GM19240 (cell line): ENCODE results near the gene ZSCAN10.
"Not testable (repeated sequence)": the region's sequence is repeated elsewhere in the genome, so short reads cannot be mapped to it uniquely, and the experiment has no call there.

Experiments
- DNase-seq: peaks from one replicate; pipeline ENCODE4 v3.0.0; 2011; ENCODE audit warnings: low spot score; ENCODE audit not compliant: insufficient read length

ZSCAN10 gene

GRCh38 chr16:3098459-3099394 is at the start of gene ZSCAN10:
Gene ZSCAN10 (minus strand): TSS chr16:3099294. CDS start chr16:3092937, 6,357 bp downstream.
- no peak for DNase-seq

DNA sequence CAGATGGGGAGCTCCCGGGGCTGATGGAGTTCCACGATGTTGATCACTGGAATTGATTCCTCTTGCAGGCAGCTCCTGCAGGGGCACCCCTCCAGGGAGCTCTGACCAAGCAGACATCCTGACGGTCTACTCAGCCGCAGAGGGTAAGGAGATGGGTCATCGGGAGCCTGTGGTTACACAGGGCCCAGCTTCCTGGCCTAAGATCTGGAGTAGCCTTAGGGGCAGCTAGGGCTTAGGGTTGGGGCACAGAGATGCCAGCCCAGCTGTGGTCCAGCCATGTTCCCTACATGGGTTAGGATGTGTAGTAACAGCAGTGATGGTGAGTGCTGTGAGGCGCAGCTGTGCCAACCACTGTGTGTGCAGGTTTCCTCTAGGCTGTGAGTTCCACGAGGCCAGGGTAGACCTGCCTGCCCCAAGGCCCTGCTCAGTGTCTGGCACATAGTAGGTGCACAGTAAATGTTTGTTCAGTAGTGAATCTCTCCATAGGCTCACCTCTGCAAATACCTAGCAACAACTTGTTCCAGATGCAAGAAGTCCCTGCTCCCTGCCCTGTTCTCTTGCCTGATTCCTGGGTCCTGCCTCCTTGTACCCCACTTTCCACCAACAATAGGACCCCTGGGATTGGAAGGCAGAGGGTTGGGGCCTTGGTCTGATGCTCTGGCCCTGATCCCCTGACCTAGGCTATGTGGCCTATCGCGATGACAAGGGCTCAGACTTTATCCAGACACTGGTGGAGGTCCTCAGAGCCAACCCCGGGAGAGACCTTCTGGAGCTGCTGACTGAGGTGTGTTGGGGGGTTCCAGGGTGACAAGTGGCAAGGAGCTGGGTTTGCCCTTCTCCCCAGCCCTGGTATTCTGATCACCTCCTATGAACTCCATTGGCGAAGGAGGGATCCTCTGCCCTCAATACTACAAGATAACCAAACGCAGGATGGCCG is 49.4 kb upstream of the ZSCAN10 start:
- no peak for DNase-seq

DNA sequence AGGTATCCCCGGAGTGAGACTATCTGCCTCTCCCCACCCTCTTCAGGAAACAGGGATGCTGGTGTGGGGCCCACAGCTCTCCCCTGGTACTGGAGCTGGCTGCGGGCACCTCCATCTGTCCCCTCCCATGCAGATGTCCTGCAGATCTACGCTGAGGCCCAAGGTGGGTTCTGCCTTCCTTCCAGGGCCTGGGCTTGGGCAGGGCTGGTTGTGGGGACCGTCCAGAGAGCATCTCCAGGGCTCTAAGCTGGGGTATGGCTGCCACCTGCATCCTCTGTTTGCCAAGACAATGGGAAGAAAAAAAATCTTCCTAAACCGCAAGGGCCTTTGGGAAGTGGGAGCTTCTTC is 48.6 kb upstream of the ZSCAN10 start:
- DNase-seq = no peak

- no peak for DNase-seq
These were observed 48.1 kb upstream of the ZSCAN10 start for GRCh38 chr16:3147046-3147756.

- no peak for DNase-seq
These were observed 46.6 kb upstream of the ZSCAN10 start for GRCh38 chr16:3145660-3146059.

DNA sequence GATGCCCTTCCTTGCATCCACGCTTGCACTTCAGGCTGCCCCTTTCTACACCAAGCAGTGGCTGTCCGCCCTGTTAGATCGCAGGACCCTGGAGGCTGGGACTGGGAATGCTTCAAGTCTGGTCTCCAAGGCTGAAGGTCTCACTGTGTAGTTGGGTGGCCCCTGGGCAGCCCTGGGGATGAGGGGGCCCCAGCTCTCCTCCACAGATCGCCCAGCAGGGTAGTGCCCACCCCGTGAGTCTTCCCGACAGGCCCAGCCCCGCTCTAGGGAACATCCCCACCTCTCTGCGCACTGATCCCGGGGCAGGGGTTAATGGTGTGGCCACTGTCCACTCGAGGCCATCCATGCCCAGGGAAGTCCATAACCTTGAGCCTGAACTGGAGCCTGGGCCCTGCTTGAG is 46.1 kb upstream of the ZSCAN10 start:
- DNase-seq = no peak

DNA sequence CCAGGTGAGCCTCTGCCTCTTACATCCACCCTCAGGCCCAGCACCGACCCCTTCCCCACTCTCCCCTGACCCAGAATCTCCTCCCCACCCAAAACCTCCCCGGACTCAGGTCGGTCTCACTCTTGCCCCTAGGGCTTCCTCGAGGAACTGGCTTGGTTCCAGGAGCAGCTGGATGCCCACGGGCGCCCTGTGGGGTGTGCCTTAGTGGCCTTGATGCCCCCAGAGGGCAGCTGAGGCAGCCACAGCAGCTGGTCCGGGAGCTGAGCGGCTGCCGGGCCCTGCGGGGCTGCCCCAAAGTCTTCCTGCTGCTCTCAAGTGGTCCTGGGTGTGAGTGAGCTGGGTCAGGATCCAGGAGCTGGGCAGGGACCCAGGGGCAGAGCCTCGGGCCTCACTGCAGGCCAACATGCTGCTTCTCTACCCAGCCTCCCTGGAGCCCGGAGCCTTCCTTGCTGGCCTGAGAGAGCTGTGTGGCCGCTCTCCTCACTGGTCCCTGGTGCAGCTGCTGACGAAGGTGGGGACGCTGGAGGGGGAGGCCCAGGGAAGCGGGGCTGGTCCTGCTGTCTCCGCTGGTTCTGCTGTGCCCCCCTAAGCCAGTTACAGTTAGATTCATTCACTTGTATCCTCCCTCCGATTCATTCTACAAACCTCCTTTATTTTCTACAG is 45.4 kb upstream of the ZSCAN10 start:
- no peak for DNase-seq

GRCh38 chr16:3143598-3144320 is 44.7 kb upstream of the ZSCAN10 start:
- no peak for DNase-seq

GRCh38 chr16:3143189-3143588 is 44.1 kb upstream of the ZSCAN10 start:
- DNase-seq = no peak

DNA sequence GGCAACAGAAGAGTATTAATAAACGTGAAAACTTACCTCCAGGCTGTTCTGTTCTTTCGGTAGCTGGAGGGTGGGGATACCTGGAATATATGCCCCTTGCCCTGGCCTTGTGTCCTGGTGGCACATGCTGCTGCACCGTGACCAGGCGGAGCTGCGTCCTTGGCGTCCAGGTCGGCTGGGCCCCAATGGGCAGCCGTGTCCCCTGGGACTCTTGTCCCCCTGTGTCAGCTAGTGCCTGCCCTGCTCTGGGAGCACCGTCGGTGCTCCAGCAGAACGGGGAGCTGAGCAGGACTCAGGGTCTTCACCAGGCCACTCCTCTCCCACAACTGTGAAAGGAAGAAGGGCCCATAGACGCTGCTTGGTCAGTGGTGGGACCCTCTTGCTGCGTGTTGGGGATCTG is 43.7 kb upstream of the ZSCAN10 start:
- no peak for DNase-seq

DNA sequence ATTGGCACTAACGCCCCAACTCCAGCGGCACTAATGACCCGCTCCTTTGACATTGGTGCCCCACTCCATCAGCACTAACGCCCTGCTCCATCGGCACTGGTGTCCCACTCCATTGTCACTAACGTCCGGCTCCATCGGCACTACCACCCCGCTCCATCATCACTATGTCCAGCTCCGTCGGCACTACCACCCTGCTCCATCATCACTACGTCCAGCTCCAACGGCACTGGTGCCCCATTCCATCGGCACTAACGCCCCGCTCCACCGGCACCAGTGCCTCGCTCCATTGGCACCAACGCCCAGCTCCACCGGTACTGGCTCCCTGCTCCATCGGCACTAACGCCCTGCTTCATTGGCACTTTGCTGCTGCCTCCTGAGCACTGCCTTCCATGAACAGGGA is 43.2 kb upstream of the ZSCAN10 start:
- DNase-seq = no peak

- no peak for DNase-seq
These were observed 42.8 kb upstream of the ZSCAN10 start for GRCh38 chr16:3141781-3142311.

GRCh38 chr16:3140603-3141427 is 41.7 kb upstream of the ZSCAN10 start:
- no peak for DNase-seq

GRCh38 chr16:3139561-3139960 is 40.5 kb upstream of the ZSCAN10 start:
- DNase-seq = not testable (repeated sequence)

- no peak for DNase-seq
These were observed 39.8 kb upstream of the ZSCAN10 start for GRCh38 chr16:3138823-3139426.

- DNase-seq = no peak
These were observed 39.2 kb upstream of the ZSCAN10 start for GRCh38 chr16:3138342-3138741.

GRCh38 chr16:3137267-3137666 is 38.2 kb upstream of the ZSCAN10 start:
- DNase-seq = no peak

- no peak for DNase-seq
These were observed 36.1 kb upstream of the ZSCAN10 start for GRCh38 chr16:3135126-3135715.
